NCI-H1092 (cell line): ENCODE results near the gene TP53RK.
A peak's percentile ranks its signal among the peaks of the same experiment; 100 is the strongest.

Source experiments
- DNase-seq: peaks from one replicate; lab custom pipeline; 2025; lab: John Stamatoyannopoulos, UW

TP53RK gene

DNA sequence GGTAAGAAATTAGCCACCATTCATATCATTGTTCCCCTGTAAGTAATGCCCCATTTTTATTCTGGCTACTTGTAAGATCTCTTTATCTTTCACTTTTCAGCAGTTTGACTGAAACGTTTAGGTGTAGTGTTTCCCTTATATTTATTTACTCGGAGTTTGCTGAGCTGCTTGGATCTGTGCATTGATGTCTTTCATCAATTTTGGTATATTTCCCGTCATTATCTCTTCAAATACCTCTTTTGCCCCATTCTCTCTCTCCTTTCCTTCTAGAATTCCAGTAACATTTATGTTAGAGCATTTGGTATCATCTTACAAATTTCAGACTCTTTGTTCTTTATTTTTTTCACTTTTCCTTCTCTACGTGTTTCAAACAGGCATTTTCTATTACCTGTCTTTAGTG lies 28.8 kb downstream of the TP53RK start:
- no peak for DNase-seq

DNA sequence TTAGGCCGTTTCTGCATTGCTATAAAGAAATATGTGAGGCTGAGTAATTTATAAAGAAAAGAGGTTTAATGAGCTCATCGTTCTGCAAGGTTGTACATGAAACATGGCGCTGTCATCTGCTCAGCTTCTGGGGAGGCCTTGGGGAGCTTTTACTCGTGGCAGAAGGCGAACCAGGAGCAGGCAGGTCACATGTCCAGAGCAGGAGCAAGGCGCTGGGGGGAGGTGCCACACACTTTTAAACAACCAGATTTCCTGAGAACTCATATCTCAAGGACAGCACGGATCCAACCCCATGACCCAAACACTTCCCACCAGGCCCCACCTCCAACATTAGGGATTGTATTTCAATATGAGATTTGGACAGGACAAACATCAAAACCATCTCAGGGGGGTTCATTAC lies 31.6 kb downstream of the TP53RK start:
- no peak for DNase-seq

- DNase-seq, result no peak
Observed at GRCh38 chr20:46657137-46657536, 32.1 kb downstream of the TP53RK start.

DNA sequence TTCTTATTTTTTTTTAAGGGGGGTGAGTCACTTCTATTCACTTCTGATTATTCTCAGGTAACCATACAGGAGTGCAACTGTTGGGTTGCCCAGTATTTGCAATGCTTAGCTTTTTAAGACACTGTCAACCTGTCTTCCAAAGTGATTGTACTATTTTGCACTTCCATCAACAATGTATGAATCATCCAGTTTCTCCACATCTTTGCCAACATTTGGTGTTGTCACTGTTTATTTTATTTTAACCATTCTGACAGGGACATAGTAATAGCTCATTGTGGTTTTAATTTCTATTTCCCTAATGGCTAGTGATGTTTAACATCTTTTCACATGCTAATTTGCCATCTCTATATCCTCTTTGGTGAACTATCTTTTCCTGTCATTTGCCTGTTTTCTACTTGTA lies 36.5 kb downstream of the TP53RK start:
- DNase-seq, result no peak

- peak; percentile 6 for DNase-seq
Observed at GRCh38 chr20:46651091-46651962, 37.9 kb downstream of the TP53RK start, which contains the start of gene SLC13A3. SLC13A3 (minus strand) TSS chr20:46651459; CDS start chr20:46651421, 38 bp downstream.

GRCh38 chr20:46650575-46651090 lies 38.6 kb downstream of the TP53RK start:
- no peak for DNase-seq

- no peak for DNase-seq
Observed at GRCh38 chr20:46649965-46650542, 39.2 kb downstream of the TP53RK start.

DNA sequence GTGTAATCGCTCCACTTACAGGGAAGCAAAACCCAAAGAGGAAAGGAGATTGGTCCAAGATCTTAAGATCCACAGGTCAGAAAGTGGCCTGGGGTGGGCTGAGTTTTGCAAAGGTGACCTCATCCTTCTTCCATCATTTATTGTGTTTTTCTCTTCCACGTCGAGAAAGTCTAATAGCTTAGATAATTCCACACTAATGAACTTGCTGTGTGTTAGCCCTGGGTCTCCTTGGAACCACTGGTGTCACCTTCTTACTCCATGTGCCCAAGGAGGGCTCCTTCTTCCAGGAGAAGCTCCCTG lies 39.6 kb downstream of the TP53RK start:
- no peak for DNase-seq

- DNase-seq, result no peak
Observed at GRCh38 chr20:46648903-46649649, 40.2 kb downstream of the TP53RK start.

DNA sequence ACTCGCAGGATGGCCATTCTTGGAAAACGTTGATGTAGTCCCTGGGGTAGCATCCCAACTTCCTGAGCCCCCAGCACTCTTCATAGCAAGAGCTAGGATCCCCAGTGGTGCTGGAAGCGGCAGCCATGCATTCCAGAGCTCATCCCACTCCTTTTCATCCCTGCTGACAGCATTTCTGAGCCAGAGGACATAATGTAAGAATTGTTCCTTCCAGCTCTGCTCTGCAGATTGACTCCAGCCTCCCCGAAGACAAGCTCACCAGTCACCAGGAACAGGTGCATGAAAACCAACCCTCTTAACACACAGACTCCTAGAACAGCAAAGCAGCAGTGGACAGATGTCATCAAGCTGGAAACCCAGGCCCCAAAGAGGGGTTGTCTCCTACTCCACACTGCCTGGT lies 41.8 kb downstream of the TP53RK start:
- no peak for DNase-seq

- no peak for DNase-seq
Observed at GRCh38 chr20:46646659-46647380, 42.4 kb downstream of the TP53RK start.

DNA sequence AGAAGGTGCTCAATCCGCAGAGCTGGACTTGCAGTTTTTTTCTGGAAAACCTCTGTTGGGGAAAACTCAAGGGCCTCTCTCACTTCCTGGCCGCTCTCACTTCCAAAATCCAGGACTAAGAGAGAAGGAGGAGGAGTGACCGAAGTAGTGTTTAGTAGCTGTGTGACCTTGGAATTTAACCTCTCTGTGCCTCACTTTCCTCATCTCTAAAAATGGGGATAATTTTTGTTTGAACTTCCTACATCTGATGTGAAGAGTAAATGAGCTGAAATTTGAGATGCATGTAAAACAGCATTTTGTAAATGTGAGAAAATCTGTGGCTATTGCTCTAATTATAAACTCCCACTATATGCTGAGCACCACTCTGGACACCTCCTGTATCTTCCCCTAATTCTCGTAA lies 43.1 kb downstream of the TP53RK start:
- DNase-seq, result no peak

DNA sequence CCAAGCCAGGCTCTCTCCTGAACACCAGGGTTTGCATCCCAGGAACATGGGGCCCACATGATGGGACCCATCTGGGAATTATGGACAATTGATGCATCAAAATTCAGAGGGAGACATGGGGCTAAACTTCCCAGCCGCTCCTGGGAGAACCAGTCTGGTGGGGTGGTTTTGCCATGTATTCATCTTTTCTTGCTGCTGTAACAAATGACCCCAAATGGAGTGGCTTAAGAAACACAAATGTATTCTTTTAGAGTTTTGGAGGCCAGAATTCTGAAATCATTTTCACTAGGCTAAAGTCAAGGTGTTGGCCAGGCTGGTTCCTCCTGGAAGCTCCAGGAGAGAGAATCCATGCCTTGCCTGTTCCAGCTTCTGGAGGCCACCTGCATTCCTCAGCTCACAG lies 44.5 kb downstream of the TP53RK start:
- no peak for DNase-seq

GRCh38 chr20:46644160-46644559 lies 45.1 kb downstream of the TP53RK start:
- DNase-seq, result no peak

- no peak for DNase-seq
Observed at GRCh38 chr20:46642969-46643343, 46.3 kb downstream of the TP53RK start.

DNA sequence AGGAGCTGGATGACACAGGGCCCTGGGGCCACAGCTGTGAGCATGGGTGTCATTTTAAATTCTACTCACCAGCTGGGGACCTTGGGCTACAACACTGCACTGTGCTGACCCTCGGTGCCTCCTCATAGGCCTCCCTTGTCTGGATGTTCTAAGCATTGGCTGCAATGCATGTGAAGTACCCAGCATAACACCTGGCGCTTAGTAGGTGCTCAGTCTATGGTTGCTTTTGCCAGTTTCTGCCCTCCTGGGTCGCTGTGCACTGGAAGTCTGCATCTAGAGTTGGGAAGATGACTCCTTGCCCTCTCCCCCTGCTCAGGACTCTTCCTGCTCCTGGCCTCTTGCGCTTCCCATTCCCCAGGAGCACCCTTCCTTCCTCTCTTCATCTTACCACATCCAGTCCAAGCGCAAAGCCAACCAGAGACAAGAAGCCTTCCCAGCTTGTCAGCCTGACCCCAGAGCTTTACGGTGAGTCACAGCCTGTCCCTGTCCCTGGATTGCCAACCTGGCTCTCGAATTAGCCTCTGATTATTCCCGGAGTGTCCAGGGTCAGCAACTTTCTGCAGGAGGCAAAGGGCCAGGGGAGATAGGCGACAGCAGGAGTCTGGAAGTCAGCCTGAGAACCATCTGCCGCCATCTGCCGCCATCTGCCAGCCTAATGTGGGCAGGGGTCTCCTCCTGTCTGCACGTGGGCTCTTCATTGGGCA lies 46.8 kb downstream of the TP53RK start:
- no peak for DNase-seq

DNA sequence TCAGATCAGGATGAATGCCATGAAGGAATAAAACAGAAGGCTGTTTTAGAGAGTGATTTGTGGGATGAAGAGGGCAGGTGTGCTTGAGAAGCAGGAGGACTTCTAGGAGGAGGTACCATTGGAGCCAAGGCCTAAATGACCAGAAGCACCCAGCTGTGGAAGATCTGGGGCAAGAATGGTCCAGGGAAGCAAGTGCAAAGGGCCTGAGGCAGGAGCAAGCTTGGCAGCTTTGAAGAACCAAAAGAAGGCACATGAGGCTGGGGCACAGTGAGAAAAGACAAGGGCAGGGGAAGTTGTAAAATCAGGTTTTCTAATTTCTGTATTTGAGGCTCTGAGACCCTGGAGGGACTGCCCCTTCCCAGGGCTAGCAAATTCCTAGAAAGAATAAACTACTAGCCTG lies 47.8 kb downstream of the TP53RK start:
- DNase-seq, result no peak

GRCh38 chr20:46640536-46641311 lies 48.5 kb downstream of the TP53RK start:
- DNase-seq, result no peak

GRCh38 chr20:46640044-46640443 lies 49.2 kb downstream of the TP53RK start:
- no peak for DNase-seq

- DNase-seq, result no peak
Observed at GRCh38 chr20:46639587-46639986, 49.7 kb downstream of the TP53RK start.

- no peak for DNase-seq
Observed at GRCh38 chr20:46638898-46639274, 50.4 kb downstream of the TP53RK start.
